Tibial nerve (tissue), 4 donors: ENCODE results near the gene THOC5. TPM values are rescaled to one million over a fixed set of nuclear protein-coding genes. Genes with fewer than 3 reads are reported as not detected.
"Not testable (repeated sequence)": the region's sequence is repeated elsewhere in the genome, so short reads cannot be mapped to it uniquely, and the experiment has no call there.

ENCODE experiments used
- DNase-seq, 2 donors: peaks; one replicate each; pipeline ENCODE4 v3.0.0-alpha.2; 2019; ENCODE audit warnings: low spot score in 2 of 2
- H3K27ac ChIP-seq, 4 donors: fragments of 200-600 bp; sonication (generic) in 3 of 4; one replicate each; pipeline ENCODE4 v1.5.1; 2017 to 2019; ENCODE audit warnings: mild to moderate bottlenecking in 1 of 4
- H3K27me3 ChIP-seq, 2 donors: fragments of 200-600 bp; sonication (generic) in 1 of 2; one replicate each; pipeline versions ENCODE4 v1.5.1 to v1.6.0; 2017 to 2019
- H3K36me3 ChIP-seq, 3 donors: fragments of 200-600 bp; sonication (generic); one replicate each; pipeline ENCODE4 v1.5.1; 2018 to 2019
- H3K4me1 ChIP-seq, 4 donors: fragments of 200-600 bp; sonication (generic) in 3 of 4; one replicate each; pipeline ENCODE4 v1.5.1; 2017 to 2019
- H3K4me3 ChIP-seq, 4 donors: fragments of 200-600 bp; sonication (generic) in 3 of 4; one replicate each; pipeline ENCODE4 v1.5.1; 2017 to 2019; ENCODE audit warnings: mild to moderate bottlenecking in 1 of 4, moderate library complexity in 1 of 4
- H3K9me3 ChIP-seq, 4 donors: fragments of 200-600 bp; sonication (generic) in 3 of 4; one replicate each; pipeline ENCODE4 v1.5.1; 2017 to 2019
- EP300 ChIP-seq, 2 donors: sonication (generic); formaldehyde crosslinking; IDR thresholded peaks; one replicate each; pipeline ENCODE4 v1.6.1; 2017; ENCODE audit warnings: antibody characterized with exemption in 2 of 2, mild to moderate bottlenecking in 1 of 2
- POLR2A ChIP-seq, 2 donors: fragments of 450-650 bp; IDR thresholded peaks; one replicate each; pipeline ENCODE4 v1.6.1; 2017; ENCODE audit warnings: antibody characterized with exemption in 2 of 2, mild to moderate bottlenecking in 2 of 2, moderate library complexity in 2 of 2
- WGBS, 2 donors: methylation state at CpG; one replicate each; pipeline ENCODE4 v1.1.5; 2018; 5-methylcytosine and 5-hydroxymethylcytosine counted together
- total RNA-seq, 4 donors: library from RNA; depleted of rRNA; stranded (reverse); fragments of >200 nt; gene quantifications; one replicate each; pipeline ENCODE4 v1.1.0, GENCODE V29; 2016
- TF ChIP-seq, protein P1 (sequence below), 5 experiments: fragments of 200-600 bp in 3 of 5; fragments of 450-650 bp in 2 of 5; sonication (generic) in 3 of 5; IDR thresholded peaks; one replicate each; pipeline ENCODE4 v1.5.1; 2016 to 2019; ENCODE audit warnings: antibody characterized with exemption in 5 of 5, mild to moderate bottlenecking in 3 of 5, moderate library complexity in 2 of 5

The THOC5 gene
- total RNA-seq, 4 donors from 2014 or later: 31.2 to 65.9 (median 50.3) TPM

DNA sequence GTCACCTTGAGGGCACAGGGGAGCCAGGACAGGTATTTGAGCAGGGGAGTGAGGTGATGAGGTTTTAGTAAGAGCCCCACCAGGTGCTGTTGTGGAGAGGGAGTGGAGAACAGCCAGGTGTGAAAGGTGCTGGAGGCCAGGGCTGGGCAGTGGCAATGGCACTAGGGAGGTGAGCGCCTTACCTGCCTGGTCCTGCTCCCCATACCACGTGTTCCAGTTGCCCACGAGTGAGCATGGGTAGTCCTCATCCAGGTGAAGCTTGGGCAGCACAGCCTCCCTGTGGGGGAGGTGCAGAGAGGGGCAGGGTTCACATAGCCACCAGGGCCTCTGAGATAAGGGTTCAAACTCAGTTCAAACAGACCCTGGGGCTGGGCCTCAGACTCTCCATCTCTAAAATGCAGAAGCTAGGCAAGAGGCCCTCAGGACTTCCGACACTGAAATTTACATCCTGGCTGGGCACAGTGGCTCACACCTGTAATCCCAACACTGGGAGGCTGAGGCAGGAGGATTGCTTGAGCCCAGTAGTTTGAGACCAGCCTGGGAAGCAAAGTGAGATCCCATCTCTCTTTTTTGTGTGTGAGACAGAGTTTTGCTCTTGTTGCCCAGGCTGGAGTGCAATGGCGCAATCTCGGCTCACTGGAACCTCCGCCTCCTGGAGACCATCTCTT is 15.6 kb upstream of the THOC5 start:
- Histone ChIP-seq H3K27me3 (no peaks in the 10 kb centered on the region), H3K4me1 (no peaks in the 10 kb centered on the region), H3K4me3 (no peak overlapping the region), H3K27ac (no peak overlapping the region), H3K36me3 (peaks cover 0 to 61% (median 11%) of the 10 kb centered on the region in 3 donors), H3K9me3 (no peaks in the 10 kb centered on the region)
- DNase-seq: no peak
- WGBS, 2 donors: 93 to 96% methylated on average over 5 to 7 of the region's 7 CpGs
- no peak for TF ChIP-seq POLR2A (IDR thresholded peaks at IDR 0.05)
- TF ChIP-seq, protein P1, sequence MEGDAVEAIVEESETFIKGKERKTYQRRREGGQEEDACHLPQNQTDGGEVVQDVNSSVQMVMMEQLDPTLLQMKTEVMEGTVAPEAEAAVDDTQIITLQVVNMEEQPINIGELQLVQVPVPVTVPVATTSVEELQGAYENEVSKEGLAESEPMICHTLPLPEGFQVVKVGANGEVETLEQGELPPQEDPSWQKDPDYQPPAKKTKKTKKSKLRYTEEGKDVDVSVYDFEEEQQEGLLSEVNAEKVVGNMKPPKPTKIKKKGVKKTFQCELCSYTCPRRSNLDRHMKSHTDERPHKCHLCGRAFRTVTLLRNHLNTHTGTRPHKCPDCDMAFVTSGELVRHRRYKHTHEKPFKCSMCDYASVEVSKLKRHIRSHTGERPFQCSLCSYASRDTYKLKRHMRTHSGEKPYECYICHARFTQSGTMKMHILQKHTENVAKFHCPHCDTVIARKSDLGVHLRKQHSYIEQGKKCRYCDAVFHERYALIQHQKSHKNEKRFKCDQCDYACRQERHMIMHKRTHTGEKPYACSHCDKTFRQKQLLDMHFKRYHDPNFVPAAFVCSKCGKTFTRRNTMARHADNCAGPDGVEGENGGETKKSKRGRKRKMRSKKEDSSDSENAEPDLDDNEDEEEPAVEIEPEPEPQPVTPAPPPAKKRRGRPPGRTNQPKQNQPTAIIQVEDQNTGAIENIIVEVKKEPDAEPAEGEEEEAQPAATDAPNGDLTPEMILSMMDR (IDR thresholded peaks at IDR 0.05): no peak
- TF ChIP-seq EP300 (IDR thresholded peaks at IDR 0.05): no peak

DNA sequence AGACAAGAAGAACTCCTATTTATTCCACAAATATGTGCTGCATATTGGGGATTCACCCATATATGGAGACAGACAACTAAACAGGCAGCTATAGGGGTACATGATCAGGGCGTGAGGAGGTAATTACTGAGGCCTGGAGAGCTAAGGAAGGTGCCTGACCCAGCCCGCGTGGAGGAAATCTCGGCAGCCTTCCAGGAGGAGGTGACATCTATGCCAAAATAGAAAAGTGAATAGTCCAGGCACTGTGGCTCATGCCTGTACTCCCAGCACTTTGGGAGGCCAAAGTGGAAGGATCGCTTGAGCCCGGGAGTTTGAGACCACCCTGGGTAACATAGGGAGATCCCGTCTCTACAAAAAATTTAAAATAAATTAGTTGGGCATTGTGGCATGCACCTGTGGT is 13.8 kb upstream of the THOC5 start:
- H3K27me3 ChIP-seq: no peaks in the 10 kb centered on the region
- TF ChIP-seq, protein P1 (IDR thresholded peaks at IDR 0.05): no peak
- no peak for TF ChIP-seq POLR2A (IDR thresholded peaks at IDR 0.05)
- no peak for TF ChIP-seq EP300 (IDR thresholded peaks at IDR 0.05)
- H3K4me1 ChIP-seq: no peaks in the 10 kb centered on the region
- 78 to 81% methylated on average over 7 of the region's 7 CpGs for WGBS, 2 donors
- H3K27ac ChIP-seq: no peak overlapping the region
- H3K4me3 ChIP-seq: no peak overlapping the region
- H3K36me3 ChIP-seq: peaks cover 0 to 79% (median 11%) of the 10 kb centered on the region in 3 donors
- no peak for DNase-seq
- H3K9me3 ChIP-seq: no peaks in the 10 kb centered on the region

DNA sequence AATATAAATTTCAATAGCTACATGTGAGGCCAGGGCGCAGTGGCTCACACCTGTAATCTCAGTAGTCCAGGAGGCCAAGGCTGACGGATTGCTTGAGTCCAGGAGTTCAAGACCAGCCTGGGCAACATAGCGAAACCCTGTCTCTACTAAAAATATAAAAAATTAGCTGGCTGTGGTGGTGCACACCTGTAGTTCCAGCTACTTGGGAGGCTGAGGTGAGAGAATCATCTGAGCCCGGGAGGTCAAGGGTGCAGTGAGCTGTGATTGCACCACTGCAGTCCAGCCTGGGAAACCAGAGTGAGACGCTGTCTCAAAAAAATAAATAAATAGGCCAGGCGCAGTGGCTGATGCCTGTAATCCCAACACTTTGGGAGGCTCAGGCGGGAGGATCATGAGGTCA is 13.0 kb upstream of the THOC5 start:
- not testable (repeated sequence) for H3K4me1 ChIP-seq, DNase-seq, H3K27ac ChIP-seq, H3K27me3 ChIP-seq, H3K9me3 ChIP-seq, H3K4me3 ChIP-seq
- H3K36me3 ChIP-seq: peaks cover 0 to 88% (median 16%) of the 10 kb centered on the region in 3 donors
- WGBS, 2 donors: 95 to 96% methylated on average over 7 of the region's 7 CpGs

DNA sequence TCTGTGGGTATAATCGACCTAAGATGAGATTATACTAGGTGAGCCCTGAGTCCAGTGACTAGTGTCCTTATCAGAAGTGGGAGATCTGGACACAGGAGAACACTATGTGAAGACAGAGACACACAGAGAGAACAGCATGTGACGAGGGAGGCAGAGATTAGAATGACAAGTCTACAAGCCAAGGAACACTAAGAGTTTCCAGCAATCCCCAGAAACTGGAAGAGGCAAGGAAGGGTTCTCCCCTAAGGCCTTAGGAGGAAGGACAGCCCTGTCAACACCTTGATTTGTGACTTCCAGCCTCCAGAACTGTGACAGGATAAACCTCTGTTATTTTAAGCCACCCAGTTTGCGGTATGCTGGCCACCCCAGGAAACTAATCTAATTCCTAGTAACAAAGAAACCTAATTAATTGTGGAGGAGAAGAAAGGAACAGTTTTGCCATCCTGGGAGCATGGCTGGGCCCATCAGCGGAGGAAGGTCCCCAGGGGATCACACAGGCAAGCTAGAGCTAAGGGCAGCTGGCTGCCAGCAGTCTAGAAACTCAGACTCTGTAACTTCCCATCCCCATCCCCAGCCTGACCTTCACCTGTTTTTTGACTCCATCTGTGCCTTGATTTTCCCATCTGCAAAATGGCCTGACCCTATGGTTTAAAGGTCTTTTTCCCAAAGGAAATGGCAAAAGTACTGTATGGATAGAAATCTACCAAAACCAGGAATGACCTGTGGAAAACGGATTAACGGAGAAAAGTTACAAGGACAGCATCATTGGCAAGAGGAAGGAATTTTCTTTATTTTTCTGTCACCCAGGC is 10.3 kb upstream of the THOC5 start:
- 87 to 89% methylated on average over 6 of the region's 6 CpGs for WGBS, 2 donors
- Histone ChIP-seq H3K4me1 (no peaks in the 10 kb centered on the region), H3K27ac (no peak overlapping the region), H3K4me3 (no peak overlapping the region), H3K27me3 (no peaks in the 10 kb centered on the region), H3K36me3 (peaks cover 0 to 99% (median 4%) of the 10 kb centered on the region in 3 donors), H3K9me3 (no peaks in the 10 kb centered on the region)
- TF ChIP-seq POLR2A (IDR thresholded peaks at IDR 0.05) (no peak), EP300 (IDR thresholded peaks at IDR 0.05) (no peak)
- TF ChIP-seq, protein P1 (IDR thresholded peaks at IDR 0.05): no peak
- no peak for DNase-seq

DNA sequence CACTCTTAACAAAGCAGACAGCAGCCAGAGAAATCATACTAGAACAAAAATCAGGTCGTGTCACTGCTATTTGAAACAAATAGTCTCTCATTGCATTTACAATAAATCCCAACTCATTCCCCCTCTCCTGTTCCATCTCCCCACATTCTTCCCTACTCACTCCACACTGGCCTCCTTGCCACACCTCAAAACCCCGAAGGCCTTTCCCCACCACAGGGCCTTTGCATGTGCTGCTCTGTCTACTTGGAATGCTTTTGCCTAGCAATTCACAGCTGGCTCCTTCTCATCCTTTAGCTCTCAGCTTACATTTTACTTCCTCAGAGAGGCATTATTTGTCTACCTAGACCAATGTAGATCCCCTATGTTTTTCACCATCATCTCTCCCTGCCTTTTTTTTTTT is 6.3 kb upstream of the THOC5 start:
- no peaks in the 10 kb centered on the region for H3K9me3 ChIP-seq
- H3K4me3 ChIP-seq: no peak overlapping the region
- peaks cover 0 to 21% (median under 1%) of the 10 kb centered on the region in 4 donors for H3K4me1 ChIP-seq
- peaks cover 0 to 92% (median 15%) of the 10 kb centered on the region in 3 donors for H3K36me3 ChIP-seq
- TF ChIP-seq, protein P1 (IDR thresholded peaks at IDR 0.05): no peak
- no peak for TF ChIP-seq POLR2A (IDR thresholded peaks at IDR 0.05)
- TF ChIP-seq EP300 (IDR thresholded peaks at IDR 0.05): no peak
- no peak overlapping the region for H3K27ac ChIP-seq
- H3K27me3 ChIP-seq: no peaks in the 10 kb centered on the region
- WGBS, 2 donors: 96 to 97% methylated on average over 2 of the region's 2 CpGs
- DNase-seq: no peak
